HG02973 (cell line): Measurements from ENCODE around the gene IFT20.
"Not testable (repeated sequence)": the region's sequence is repeated elsewhere in the genome, so short reads cannot be mapped to it uniquely, and the experiment has no call there.

Experiments
- ATAC-seq: cut with Tn5 transposase; IDR thresholded peaks from one replicate; pipeline ENCODE4 v1.9.1; 2021; ENCODE audit warnings: moderate library complexity; ENCODE audit not compliant: unreplicated experiment

IFT20 gene

DNA sequence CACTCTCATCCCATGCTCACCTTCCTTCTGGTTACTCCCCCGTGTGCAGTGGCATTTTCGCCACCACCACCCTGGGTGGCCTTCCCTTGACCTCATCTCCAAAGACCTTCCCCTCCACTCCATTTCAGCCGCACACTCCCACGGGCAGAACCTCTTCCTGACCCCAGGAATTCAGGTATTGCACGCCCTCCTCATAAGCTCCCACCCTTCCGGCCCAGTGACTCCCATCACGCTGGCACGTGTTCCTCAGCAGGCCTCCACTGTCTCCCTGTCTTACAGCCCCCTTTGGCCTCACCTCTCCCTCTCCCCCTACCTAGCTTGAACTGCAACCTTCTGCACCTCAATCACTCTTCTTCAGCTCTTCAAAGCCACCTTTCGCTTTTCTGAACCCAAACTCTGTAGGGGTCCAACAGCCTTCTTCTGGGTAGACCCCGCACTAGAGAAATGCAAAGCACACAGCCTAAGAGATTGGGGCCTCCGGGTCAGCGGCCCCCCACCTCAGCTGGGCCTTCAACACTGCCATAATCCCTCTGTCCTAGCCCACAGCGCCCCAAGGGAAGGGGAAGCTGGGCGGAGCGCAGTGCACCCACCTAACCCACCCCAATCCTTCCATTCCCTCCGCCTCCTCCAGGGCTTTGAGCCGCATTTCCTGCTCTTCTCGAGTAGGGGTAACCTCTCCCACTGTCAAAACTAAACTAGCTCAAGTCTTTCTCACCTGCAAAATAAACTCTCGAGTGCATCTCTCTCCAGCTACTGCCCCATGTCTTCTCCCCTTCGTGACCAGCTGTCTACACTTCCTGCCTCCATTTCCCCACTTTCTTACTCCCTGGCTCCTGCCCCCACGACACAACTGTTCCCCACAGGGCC is 17.9 kb downstream of the IFT20 start:
- no peak for ATAC-seq

DNA sequence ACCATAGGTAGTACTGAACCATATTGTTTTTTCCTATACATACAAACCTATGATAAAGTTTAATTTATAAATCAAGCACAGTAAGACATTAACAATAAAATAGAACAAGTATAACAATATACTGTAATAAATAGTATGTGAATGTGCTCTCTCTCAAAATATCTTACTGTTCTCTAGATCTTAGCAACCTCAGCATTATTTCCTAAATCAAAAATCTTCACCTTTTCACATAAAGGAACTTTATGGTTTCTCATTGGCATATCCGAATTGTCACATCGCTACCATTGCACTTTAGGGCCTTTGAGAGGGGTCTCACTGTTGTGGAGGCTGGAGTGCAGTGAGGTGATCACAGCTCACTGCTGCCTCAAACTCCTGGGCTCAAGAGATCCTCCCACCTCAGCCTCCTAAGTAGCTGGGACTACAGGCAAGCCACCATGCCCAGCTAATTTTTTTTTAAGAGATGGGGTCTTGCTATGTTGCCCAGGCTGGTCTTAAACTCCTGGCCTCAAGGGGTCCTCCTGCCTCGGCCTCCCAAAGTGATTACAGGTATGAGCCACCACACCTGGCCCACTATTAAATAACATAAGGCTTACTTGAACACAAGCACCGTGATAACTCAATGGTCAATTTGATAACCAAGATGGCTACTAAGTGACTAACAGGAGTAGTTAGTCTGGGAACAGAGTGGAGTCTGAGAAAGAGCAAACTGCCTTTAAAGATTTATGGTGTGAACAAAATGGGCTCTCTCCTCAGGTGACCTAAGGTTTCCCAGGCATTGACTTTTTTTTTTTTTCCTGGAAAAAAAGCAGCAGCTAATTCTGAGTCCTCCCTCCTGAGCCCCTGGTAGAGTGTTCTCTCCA is 19.2 kb downstream of the IFT20 start:
- ATAC-seq: no peak

DNA sequence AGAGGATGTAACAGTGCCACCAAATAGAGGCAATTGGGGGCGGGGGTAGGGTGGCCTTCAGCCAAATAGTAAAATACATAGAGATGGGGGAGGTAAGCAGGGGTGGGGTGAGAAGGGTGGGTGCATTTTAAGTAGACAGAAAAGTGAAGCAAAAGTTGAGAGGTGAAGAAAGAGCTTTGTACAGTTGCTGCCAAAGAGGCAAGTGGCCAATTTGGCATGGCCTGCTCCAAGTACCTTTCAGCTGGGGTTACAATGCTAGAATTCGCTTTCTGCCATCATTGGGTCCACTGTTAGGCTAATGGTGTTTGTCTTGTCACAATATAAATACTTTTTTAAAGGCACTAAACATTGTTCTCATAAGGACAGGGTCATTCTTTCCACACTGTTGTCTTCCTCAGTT is 21.4 kb downstream of the IFT20 start:
- ATAC-seq: no peak

- no peak for ATAC-seq
These were observed 28.3 kb downstream of the IFT20 start for GRCh38 chr17:28306954-28307401.

GRCh38 chr17:28298449-28298848 is 36.8 kb downstream of the IFT20 start:
- ATAC-seq: no peak

GRCh38 chr17:28295677-28296578 is 39.3 kb downstream of the IFT20 start:
- ATAC-seq: no peak

GRCh38 chr17:28293994-28294393 is 41.3 kb downstream of the IFT20 start:
- ATAC-seq: no peak

- not testable (repeated sequence) for ATAC-seq
These were observed 42.4 kb downstream of the IFT20 start for GRCh38 chr17:28292878-28293277.

GRCh38 chr17:28291780-28292330 is 43.4 kb downstream of the IFT20 start:
- no peak for ATAC-seq

DNA sequence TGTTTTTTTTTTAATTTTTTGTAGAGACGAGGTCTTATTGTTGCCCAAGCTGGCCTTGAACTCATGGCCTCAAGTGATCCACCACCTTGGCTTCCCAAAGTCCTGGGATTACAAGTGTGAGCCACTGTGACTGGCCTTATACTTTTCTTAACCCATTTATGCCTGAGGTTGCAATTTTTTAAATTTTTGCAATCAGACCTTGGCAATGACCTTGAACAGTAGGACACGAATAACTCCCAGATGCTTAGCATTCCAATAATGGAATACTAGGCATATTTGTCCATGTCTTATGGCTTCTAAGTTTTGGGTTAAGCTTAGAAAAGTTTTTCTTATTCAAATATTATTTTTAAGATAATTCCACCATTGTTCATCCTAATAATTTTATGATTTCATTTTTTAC is 44.6 kb downstream of the IFT20 start:
- no peak for ATAC-seq

DNA sequence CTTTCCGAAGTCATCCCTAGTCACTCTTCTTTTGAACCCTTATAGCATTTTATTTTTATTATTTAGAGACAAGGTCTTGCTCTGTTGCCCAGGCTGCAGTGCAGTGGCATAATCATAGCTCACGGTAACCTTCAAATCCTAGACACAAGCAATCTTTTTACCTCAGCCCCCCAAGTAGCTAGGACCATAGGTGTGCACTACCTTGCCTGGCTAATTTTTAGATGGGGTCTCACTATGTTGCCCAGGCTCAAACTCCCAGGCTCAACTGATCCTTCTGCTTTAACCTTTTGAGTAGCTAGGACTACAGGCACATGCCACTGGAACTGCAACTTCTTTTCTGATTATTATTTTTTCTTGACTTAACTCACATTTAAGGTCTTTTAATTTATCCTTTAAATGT is 49.3 kb downstream of the IFT20 start:
- no peak for ATAC-seq

- ATAC-seq: no peak
These were observed 52.7 kb downstream of the IFT20 start for GRCh38 chr17:28282596-28282995.

DNA sequence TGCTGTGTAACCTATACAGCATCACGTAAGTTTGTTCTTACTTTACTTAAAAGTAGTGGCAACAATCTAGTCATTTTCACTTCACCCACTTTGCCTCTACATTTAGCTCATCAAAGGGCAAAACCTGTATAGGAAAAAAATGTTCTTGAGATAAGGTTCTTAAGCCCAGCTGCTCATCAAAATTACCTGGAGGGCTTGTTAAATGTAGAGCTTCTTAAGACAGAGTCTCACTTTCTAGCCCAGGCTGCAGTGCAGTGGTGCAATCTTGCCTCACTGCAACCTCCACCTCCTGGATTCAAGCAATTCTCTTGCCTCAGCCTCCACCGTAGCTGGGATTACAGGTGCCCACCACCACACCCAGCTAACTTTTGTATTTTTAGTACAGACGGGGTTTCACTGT is 54.4 kb downstream of the IFT20 start:
- ATAC-seq: no peak

DNA sequence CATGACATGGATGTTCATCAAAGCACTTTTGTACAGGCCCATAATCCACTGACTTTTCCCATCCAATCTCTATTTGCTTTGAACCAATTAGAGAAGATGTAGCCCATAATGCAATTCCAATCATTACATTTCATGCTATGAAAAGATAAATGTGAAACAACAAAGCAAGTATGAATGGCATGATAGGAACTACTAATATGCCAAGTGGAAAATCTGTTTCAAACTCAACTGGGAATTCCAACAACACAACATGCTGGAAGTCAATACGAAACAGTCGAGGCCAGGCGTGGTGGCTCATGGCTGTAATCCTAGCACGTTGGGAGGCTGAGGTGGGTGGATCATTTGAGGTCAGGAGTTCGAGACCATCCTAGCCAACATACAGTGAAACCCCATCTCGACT is 55.9 kb downstream of the IFT20 start:
- no peak for ATAC-seq
